Hepatocyte (in vitro differentiated cells): Measurements from ENCODE around the gene HK3.

ENCODE experiments used
- EZH2 ChIP-seq: fragments of 200-600 bp; sonication (generic); IDR thresholded peaks from 2 replicates; pipeline ENCODE4 v1.6.1; 2016; ENCODE audit warnings: antibody characterized with exemption, mild to moderate bottlenecking, borderline replicate concordance
- EZH2phosphoT487 ChIP-seq: fragments of 200-600 bp; sonication (generic); IDR thresholded peaks from one replicate; pipeline ENCODE4 v1.6.1; 2018; ENCODE audit warnings: antibody characterized with exemption, mild to moderate bottlenecking, low read depth, moderate library complexity; ENCODE audit not compliant: unreplicated experiment, severe bottlenecking
- TF ChIP-seq, protein P1 (sequence below): fragments of 200-600 bp; sonication (generic); IDR thresholded peaks from 2 replicates; pipeline ENCODE4 v1.5.1; 2016; ENCODE audit warnings: antibody characterized with exemption, mild to moderate bottlenecking; ENCODE audit not compliant: poor library complexity

DNA sequence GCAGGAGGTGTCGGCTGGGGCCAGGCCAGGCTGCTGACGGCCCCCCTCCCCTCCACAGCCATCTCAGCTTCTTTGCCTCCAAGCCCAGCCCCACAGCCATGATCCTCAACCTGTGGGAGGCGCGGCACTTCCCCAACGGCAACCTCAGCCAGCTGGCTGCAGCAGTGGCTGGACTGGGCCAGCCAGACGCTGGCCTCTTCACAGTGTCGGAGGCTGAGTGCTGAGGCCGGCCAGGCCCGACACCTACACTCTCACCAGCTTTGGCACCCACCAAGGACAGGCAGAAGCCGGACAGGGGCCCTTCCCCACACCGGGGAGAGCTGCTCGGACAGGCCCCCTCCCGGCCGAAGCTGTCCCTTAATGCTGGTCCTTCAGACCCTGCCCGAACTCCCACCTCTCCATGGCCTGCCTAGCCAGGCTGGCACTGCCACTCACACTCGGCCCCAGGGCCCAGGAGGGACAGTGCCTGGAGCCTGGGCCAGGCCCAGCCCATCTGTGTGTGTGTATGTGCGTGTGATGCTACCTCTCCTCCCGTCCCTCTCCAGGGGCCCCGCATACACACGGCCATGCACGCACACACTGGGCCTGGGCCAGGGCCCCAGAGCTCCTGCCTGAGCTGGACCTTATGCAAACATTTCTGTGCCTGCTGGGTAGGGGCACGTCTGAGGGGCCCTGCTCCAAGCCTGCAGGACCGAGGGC is 19.3 kb downstream of the HK3 start:
- TF ChIP-seq, protein P1, sequence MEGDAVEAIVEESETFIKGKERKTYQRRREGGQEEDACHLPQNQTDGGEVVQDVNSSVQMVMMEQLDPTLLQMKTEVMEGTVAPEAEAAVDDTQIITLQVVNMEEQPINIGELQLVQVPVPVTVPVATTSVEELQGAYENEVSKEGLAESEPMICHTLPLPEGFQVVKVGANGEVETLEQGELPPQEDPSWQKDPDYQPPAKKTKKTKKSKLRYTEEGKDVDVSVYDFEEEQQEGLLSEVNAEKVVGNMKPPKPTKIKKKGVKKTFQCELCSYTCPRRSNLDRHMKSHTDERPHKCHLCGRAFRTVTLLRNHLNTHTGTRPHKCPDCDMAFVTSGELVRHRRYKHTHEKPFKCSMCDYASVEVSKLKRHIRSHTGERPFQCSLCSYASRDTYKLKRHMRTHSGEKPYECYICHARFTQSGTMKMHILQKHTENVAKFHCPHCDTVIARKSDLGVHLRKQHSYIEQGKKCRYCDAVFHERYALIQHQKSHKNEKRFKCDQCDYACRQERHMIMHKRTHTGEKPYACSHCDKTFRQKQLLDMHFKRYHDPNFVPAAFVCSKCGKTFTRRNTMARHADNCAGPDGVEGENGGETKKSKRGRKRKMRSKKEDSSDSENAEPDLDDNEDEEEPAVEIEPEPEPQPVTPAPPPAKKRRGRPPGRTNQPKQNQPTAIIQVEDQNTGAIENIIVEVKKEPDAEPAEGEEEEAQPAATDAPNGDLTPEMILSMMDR = no peak
- TF ChIP-seq EZH2 (no peak), EZH2phosphoT487 (no peak)
